HFFc6 (cell line): ENCODE data around the gene SMPD3. TPM values are rescaled to one million over a fixed set of nuclear protein-coding genes. Genes with fewer than 3 reads are reported as not detected.

ENCODE experiments used
- DNase-seq: peaks from one replicate; pipeline ENCODE4 v3.0.0-alpha.2; 2018
- H3K27ac Mint-ChIP-seq: 2 replicates; pipeline ENCODE4 v1.8.0; 2020; ENCODE audit warnings: mild to moderate bottlenecking, mixed read lengths
- H3K27me3 Mint-ChIP-seq: 2 replicates; pipeline ENCODE4 v1.8.0; 2021; ENCODE audit warnings: mild to moderate bottlenecking, moderate library complexity, mixed read lengths; ENCODE audit not compliant: insufficient read depth
- H3K36me3 Mint-ChIP-seq: 2 replicates; pipeline ENCODE4 v1.8.0; 2021; ENCODE audit warnings: low read depth, mixed read lengths
- H3K4me1 Mint-ChIP-seq: 2 replicates; pipeline ENCODE4 v1.8.0; 2020; ENCODE audit warnings: low read depth, mixed read lengths
- H3K4me3 Mint-ChIP-seq: 2 replicates; pipeline ENCODE4 v1.8.0; 2020; ENCODE audit warnings: mild to moderate bottlenecking, moderate library complexity, mixed read lengths
- H3K9me3 Mint-ChIP-seq: 2 replicates; pipeline ENCODE4 v1.8.0; 2020; ENCODE audit warnings: mild to moderate bottlenecking, mixed read lengths
- total RNA-seq, 6 experiments: library from RNA; stranded (reverse); fragmentation: NEBNext Ultra II Directional; extraction: Animal tissue kit (Norgen Biotek cat#: 25700); gene quantifications; 2 replicates in 1 of 6; 3 replicates in 5 of 6; pipeline ENCODE4 v1.2.3, GENCODE V29; 2021
- TF ChIP-seq, protein P1 (sequence below): fragments of 200-600 bp; sonication (generic); IDR thresholded peaks from 2 replicates; pipeline ENCODE4 v1.5.0; 2021; ENCODE audit warnings: antibody characterized with exemption, mild to moderate bottlenecking

The SMPD3 gene
- total RNA-seq, 6 experiments from 2014 or later: 0.05 to 0.73 (median 0.30) TPM

- Mint-ChIP-seq H3K4me3 (no peak overlapping the region), H3K4me1 (no peaks in the 10 kb centered on the region; the same call in 1 of the 2 replicates), H3K27ac (no peak overlapping the region), H3K27me3 (peaks cover 14% of the 10 kb centered on the region), H3K9me3 (no peaks in the 10 kb centered on the region), H3K36me3 (no peaks in the 10 kb centered on the region)
- TF ChIP-seq, protein P1, sequence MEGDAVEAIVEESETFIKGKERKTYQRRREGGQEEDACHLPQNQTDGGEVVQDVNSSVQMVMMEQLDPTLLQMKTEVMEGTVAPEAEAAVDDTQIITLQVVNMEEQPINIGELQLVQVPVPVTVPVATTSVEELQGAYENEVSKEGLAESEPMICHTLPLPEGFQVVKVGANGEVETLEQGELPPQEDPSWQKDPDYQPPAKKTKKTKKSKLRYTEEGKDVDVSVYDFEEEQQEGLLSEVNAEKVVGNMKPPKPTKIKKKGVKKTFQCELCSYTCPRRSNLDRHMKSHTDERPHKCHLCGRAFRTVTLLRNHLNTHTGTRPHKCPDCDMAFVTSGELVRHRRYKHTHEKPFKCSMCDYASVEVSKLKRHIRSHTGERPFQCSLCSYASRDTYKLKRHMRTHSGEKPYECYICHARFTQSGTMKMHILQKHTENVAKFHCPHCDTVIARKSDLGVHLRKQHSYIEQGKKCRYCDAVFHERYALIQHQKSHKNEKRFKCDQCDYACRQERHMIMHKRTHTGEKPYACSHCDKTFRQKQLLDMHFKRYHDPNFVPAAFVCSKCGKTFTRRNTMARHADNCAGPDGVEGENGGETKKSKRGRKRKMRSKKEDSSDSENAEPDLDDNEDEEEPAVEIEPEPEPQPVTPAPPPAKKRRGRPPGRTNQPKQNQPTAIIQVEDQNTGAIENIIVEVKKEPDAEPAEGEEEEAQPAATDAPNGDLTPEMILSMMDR: no peak
- no peak for DNase-seq
These were observed 61.0 kb downstream of the SMPD3 start for GRCh38 chr16:68387301-68387700.

GRCh38 chr16:68386628-68387027 is 61.7 kb downstream of the SMPD3 start:
- TF ChIP-seq, protein P1: no peak
- peaks cover 20% of the 10 kb centered on the region for H3K27me3 Mint-ChIP-seq
- no peak overlapping the region for H3K4me3 Mint-ChIP-seq
- DNase-seq: no peak
- H3K27ac Mint-ChIP-seq: no peak overlapping the region
- no peaks in the 10 kb centered on the region; the same call in 1 of the 2 replicates for H3K4me1 Mint-ChIP-seq
- H3K9me3 Mint-ChIP-seq: no peaks in the 10 kb centered on the region
- H3K36me3 Mint-ChIP-seq: no peaks in the 10 kb centered on the region

GRCh38 chr16:68385371-68385770 is 62.9 kb downstream of the SMPD3 start:
- no peaks in the 10 kb centered on the region for H3K36me3 Mint-ChIP-seq
- H3K4me3 Mint-ChIP-seq: no peak overlapping the region
- peaks cover 18% of the 10 kb centered on the region for H3K27me3 Mint-ChIP-seq
- no peaks in the 10 kb centered on the region; the same call in 1 of the 2 replicates for H3K4me1 Mint-ChIP-seq
- TF ChIP-seq, protein P1: no peak
- DNase-seq: no peak
- H3K9me3 Mint-ChIP-seq: no peaks in the 10 kb centered on the region
- no peak overlapping the region for H3K27ac Mint-ChIP-seq

- Mint-ChIP-seq H3K4me3 (no peak overlapping the region), H3K4me1 (no peaks in the 10 kb centered on the region; the same call in 1 of the 2 replicates), H3K27me3 (peaks cover 25% of the 10 kb centered on the region), H3K36me3 (no peaks in the 10 kb centered on the region), H3K9me3 (no peaks in the 10 kb centered on the region), H3K27ac (no peak overlapping the region)
- TF ChIP-seq, protein P1: no peak
- no peak for DNase-seq
These were observed 63.8 kb downstream of the SMPD3 start for GRCh38 chr16:68384288-68385161.

DNA sequence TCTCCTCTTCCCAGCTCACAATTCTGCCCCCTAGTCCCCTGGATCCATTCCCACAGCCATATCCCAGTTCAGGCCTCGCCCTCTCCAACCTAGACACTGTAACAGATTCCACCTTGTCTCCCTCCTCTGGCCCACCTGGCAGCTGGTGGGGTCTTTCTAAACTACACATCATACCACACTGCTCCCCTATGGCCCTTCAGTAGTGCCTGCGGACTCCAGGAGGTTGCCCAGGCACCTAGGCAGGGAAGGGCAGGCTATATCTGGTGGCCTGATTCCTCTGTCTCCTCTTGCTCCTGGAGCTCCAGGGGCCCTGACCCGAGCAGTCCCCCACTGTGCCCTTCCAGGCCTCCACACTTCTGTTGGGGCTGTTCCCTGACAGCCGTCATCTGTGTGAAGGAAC is 64.5 kb downstream of the SMPD3 start:
- H3K9me3 Mint-ChIP-seq: no peaks in the 10 kb centered on the region
- no peak overlapping the region for H3K4me3 Mint-ChIP-seq
- H3K4me1 Mint-ChIP-seq: no peaks in the 10 kb centered on the region
- H3K27me3 Mint-ChIP-seq: peaks cover 28% of the 10 kb centered on the region
- H3K27ac Mint-ChIP-seq: no peak overlapping the region
- TF ChIP-seq, protein P1: no peak
- DNase-seq: no peak
- H3K36me3 Mint-ChIP-seq: no peaks in the 10 kb centered on the region
